A549 treated with Hydrocortisone at 1 μM for 4 hours (cell line): ENCODE measurements around the gene TP53TG3B. TPM values are rescaled to one million over a fixed set of nuclear protein-coding genes. Genes with fewer than 3 reads are reported as not detected.

ENCODE experiments used
- total RNA-seq: library from RNA; stranded (reverse); fragments of 200-300 nt; extraction: Qiagen RNA extraction; gene quantifications from 5 replicates; pipeline ENCODE4 v1.2.3, GENCODE V29; 2022

Gene TP53TG3B, protein sequence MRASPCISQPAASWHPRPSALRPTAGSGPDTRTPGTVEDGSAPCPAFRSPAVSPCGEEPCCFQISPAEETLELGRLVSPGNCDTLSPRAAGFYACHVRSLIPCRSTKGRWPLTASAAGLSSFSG
- total RNA-seq = 0.23 to 0.71 TPM in 2 of 5 replicates, not detected in the others

DNA sequence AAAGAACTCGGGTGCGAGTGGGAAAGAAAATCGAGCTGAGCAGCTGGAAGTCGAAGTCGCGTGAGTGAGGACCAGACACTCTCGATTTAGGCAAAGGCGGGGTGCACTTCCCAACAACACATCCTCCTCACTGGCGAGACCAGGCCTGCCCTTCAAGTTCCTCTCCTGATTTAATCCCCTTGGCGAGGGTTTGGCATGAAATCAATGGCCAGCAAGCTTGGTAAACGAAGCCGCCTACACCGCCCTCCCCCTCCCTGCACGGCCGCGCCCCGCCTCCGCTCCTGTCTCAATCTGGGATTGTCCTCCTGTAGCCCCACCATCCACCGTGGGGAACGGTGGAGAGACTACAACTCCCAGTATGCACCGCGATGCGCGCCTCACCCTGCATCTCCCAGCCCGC lies at the start of gene TP53TG3B:
TSS of gene TP53TG3B (plus strand) at position 301 of the 400 bp plus-strand sequence. CDS start at position 369, 68 bp downstream.

Other genes with a start within 250 kb of the TP53TG3B start
- gene TP53TG3C, start 166.6 kb upstream of the TP53TG3B start, total RNA-seq = 0.23 to 0.84 TPM (median 0.26 TPM) in 4 of 5 replicates, not detected in the other
- gene TP53TG3E, start 56.5 kb upstream of the TP53TG3B start, total RNA-seq = not detected in 5 replicates
- gene TP53TG3F, start 98.8 kb downstream of the TP53TG3B start, total RNA-seq = 0.08 to 0.25 TPM (median 0.17 TPM) in 5 replicates